Measurements from ENCODE around the gene RAPGEF1.

Gene RAPGEF1

GRCh38 chr9:131743096-131743495 lies 3.2 kb upstream of the RAPGEF1 start:
- TF ChIP-seq CTCF (conservative IDR thresholded peaks at IDR 0.05; ENCODE audit: control insufficient read depth, insufficient read depth, low read depth, low read length), result no peak
- no peak overlapping the region for H3K4me3 ChIP-seq (ENCODE audit: control insufficient read depth, low read depth, low read length)
- no peak for DNase-seq (ENCODE audit: low read depth)

DNA sequence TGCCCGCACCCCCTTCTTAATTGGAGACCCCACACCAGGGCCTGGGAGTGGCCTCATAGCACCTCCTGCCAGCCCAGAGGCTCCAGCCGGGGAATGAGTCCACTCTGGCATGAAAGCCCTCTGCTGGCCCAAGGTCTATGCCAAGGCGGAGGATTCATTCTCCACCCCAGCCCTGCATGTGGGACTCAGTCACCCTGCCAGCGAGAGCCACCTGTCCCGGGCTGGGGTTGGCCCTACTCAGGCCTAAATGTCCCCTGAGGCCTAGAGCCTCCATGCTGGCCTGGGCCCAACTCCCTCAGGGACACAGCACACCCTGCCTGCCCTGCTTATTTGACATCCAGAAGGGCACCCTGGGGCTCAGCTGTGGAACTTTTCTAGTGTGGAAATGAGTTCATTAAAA lies 1.0 kb upstream of the RAPGEF1 start:
- no peak overlapping the region for H3K4me3 ChIP-seq (ENCODE audit: control insufficient read depth, low read depth, low read length)
- TF ChIP-seq CTCF (conservative IDR thresholded peaks at IDR 0.05; ENCODE audit: control insufficient read depth, insufficient read depth, low read depth, low read length), result no peak
- DNase-seq (ENCODE audit: low read depth), result no peak

- no peak for DNase-seq (ENCODE audit: low read depth)
- no peak for TF ChIP-seq CTCF (conservative IDR thresholded peaks at IDR 0.05; ENCODE audit: control insufficient read depth, insufficient read depth, low read depth, low read length)
- peak overlapping the region; percentile 75 for H3K4me3 ChIP-seq (ENCODE audit: control insufficient read depth, low read depth, low read length)
Observed at GRCh38 chr9:131739133-131739958, 530 bp downstream of the RAPGEF1 start.

DNA sequence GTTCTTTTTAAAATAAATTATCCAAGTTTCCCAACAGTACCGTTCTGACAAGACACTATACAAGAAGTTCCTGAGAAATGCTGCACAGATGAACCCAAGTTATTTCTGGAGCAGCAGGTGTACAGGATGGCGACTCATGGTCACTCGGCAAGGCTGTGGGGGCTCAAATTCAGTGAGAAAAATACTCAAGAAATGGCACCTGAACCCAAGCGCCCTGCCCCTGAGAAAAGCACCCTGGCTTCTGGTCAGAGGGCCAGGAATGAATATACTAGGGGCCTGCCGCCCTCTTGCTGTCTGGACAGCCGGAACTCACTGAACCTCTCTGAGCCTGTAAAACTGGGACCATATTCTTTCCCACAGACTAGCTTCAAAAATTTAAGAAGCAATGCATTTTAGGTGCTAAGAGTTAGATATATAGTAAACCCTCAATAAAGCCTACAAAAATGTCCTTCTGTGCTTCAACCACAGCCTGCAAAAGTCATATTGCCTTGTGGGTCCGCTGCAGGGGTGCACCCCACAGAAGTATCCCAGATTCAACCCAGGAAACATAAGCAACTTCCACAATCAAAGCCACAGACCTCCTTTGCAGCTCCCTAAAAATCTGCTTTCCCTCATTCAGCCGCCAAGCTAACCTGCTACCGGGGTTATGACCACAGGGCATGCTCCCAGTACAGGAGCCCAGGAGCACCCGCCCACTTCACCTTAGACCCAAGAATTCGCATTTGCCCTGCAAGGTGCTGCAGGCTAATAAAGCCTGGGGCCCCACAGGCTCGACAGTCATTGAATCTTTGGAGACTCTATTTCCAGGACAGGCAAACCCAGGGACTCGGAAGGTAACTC lies 1.4 kb downstream of the RAPGEF1 start:
- no peak for DNase-seq (ENCODE audit: low read depth)
- TF ChIP-seq CTCF (conservative IDR thresholded peaks at IDR 0.05; ENCODE audit: control insufficient read depth, insufficient read depth, low read depth, low read length), result no peak
- peak overlapping the region; percentile 75 for H3K4me3 ChIP-seq (ENCODE audit: control insufficient read depth, low read depth, low read length)

DNA sequence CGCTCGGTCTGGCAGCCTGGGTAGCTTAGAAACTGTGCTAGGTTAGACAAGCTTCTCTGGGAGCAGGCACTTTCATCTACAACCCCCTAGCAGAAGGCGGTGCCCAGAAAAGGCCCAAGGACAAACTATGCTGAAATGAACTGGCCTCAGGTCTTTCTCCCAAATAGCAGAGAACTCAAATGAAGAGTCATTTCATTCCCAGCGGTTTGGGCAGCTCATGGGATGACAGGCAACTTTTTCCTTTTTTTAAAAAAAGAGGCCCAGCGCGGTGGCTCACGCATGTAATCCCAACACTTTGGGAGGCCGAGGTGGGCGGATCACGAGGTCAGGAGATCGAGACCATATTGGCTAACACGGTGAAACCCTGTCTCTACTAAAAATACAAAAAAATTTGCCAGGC lies 2.5 kb downstream of the RAPGEF1 start:
- DNase-seq (ENCODE audit: low read depth), result no peak
- no peak overlapping the region for H3K4me3 ChIP-seq (ENCODE audit: control insufficient read depth, low read depth, low read length)
- no peak for TF ChIP-seq CTCF (conservative IDR thresholded peaks at IDR 0.05; ENCODE audit: control insufficient read depth, insufficient read depth, low read depth, low read length)

DNA sequence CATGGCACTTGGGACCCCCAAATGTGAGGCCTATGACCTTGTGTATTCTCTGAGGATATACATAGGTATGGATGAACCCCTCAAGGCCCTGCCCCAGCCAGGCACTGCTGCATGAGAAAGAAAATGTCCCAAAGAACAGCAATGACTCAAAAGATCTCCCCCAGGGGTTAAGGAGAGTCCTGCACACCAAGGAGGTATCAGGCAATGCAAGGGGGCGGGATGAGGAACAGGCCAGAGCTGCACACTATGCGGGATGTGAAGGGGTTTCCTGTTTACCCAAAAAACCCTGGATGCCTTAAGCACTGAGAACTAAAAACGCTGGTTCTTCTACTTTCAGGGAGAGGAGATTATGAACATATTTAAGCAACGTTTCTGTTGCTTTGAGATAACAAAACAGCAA lies 3.4 kb downstream of the RAPGEF1 start:
- no peak for DNase-seq (ENCODE audit: low read depth)
- TF ChIP-seq CTCF (conservative IDR thresholded peaks at IDR 0.05; ENCODE audit: control insufficient read depth, insufficient read depth, low read depth, low read length), result no peak
- H3K4me3 ChIP-seq (ENCODE audit: control insufficient read depth, low read depth, low read length), result no peak overlapping the region
